Measurements from ENCODE around the gene HINFP. TPM values are rescaled to one million over a fixed set of nuclear protein-coding genes. Genes with fewer than 3 reads are reported as not detected.

HINFP gene
- total and polyA plus RNA-seq, 2 of the 8 experiments (the other 6 are each of a cell fraction or from before 2014, with no cell fraction given) = 35.0 to 37.3 TPM

- WGBS, 2 experiments (ENCODE audit: extremely low coverage in 1 of 2, insufficient coverage in 1 of 2, insufficient read length in 1 of 2, insufficient replicate concordance in 2 of 2, low coverage in 1 of 2, low lambda C conversion rate in 2 of 2, missing lambda C conversion rate in 1 of 2) = 83% methylated on average over 3 of the region's 3 CpGs; no CpG with 5 or more reads in 1 of the 2 experiments
- Histone ChIP-seq H4K5ac (ENCODE audit: insufficient read length, low read depth, low read length) (no peak overlapping the region), H3K9ac (replicated peaks in 1 of 4; ENCODE audit: extremely low read depth in 1 of 4, low read depth in 3 of 4, low read length in 3 of 4) (no peak overlapping the region), H4K8ac (ENCODE audit: extremely low read depth, insufficient read depth, low read length) (no peak overlapping the region), H3K79me1 (ENCODE audit: low read depth, low read length) (no peaks in the 10 kb centered on the region), H3K4ac (replicated peaks; ENCODE audit: insufficient read length, low read depth, low read length) (no peak overlapping the region), H4K91ac (replicated peaks; ENCODE audit: insufficient read length, low read length) (no peak overlapping the region), H2AFZ (ENCODE audit: low read length) (no peak overlapping the region), H3K4me3 (ENCODE audit: extremely low read depth in 1 of 4, insufficient read depth in 2 of 4, low read depth in 3 of 4, low read length in 4 of 4) (no peak overlapping the region), H2AK5ac (ENCODE audit: low read depth, low read length) (peak overlapping the region; percentile 43; the same call in 1 of the 2 replicates), H2BK20ac (ENCODE audit: low read length) (no peak overlapping the region), H3K4me1 (replicated peaks in 1 of 4; ENCODE audit: control insufficient read depth in 3 of 4, insufficient read depth in 4 of 4, low read length in 3 of 4) (peaks cover 0 to 5% (median 2%) of the 10 kb centered on the region in 4 experiments; a peak in 4 of 7 replicates), H2BK5ac (ENCODE audit: low read depth, low read length) (no peak overlapping the region), H3K23ac (ENCODE audit: insufficient read length) (no peak overlapping the region), H2BK15ac (ENCODE audit: low read length) (no peak overlapping the region), H3K79me2 (ENCODE audit: control insufficient read depth in 1 of 2, insufficient read depth in 2 of 2, low read length in 2 of 2) (no peaks in the 10 kb centered on the region), H2BK120ac (replicated peaks; ENCODE audit: low read depth, low read length) (no peak overlapping the region), H3K36me3 (ENCODE audit: control insufficient read depth in 2 of 4, insufficient read depth in 4 of 4, low read length in 3 of 4) (no peaks in the 10 kb centered on the region), H3K18ac (ENCODE audit: extremely low read depth, low read length) (no peak overlapping the region), H3K23me2 (ENCODE audit: low read depth, low read length) (no peaks in the 10 kb centered on the region), H3K14ac (ENCODE audit: insufficient read length) (no peak overlapping the region), H4K20me1 (replicated peaks in 1 of 2; ENCODE audit: control insufficient read depth in 1 of 2, insufficient read depth in 2 of 2, low read length in 2 of 2) (no peaks in the 10 kb centered on the region), H3K27ac (ENCODE audit: low read depth, low read length) (no peak overlapping the region), H3K56ac (replicated peaks; ENCODE audit: insufficient read length, low read depth, low read length) (no peak overlapping the region), H2BK12ac (ENCODE audit: low read depth, low read length) (no peak overlapping the region), H3K4me2 (ENCODE audit: insufficient read depth in 1 of 2, low read depth in 2 of 2, low read length in 2 of 2) (no peak overlapping the region), H3K27me3 (replicated peaks in 1 of 4; ENCODE audit: control insufficient read depth in 3 of 4, extremely low read depth in 1 of 4, insufficient read depth in 3 of 4, low read length in 3 of 4) (no peaks in the 10 kb centered on the region; a peak in 2 of 7 replicates), H3K9me3 (ENCODE audit: insufficient read depth in 2 of 2, low read depth in 1 of 2, low read length in 1 of 2) (no peaks in the 10 kb centered on the region)
- ChIA-PET POLR2A (ENCODE audit: partially characterized antibody) (interaction anchor here (1.3 to 2.4 kb wide), 4 partner anchors 9 to 62 kb away, joined by 3 to 7 read pairs (median 6); partner anchors contain the start of gene ABCG4), CTCF (ENCODE audit: partially characterized antibody) (interaction anchor here (0.6 to 23.6 kb wide), 8 partner anchors 14 to 548 kb away, joined by 3 to 389 read pairs (median 5); partner anchors contain the start of genes CBL, HINFP, NHERF4 and NLRX1)
- TF ChIP-seq E2F6 (IDR thresholded peaks at IDR 0.05) (no peak), CHD1 (IDR thresholded peaks at IDR 0.05; ENCODE audit: low read depth, low read length) (no peak), TBP (IDR thresholded peaks at IDR 0.05; ENCODE audit: low read depth, low read length) (no peak), KDM1A (IDR thresholded peaks at IDR 0.05; ENCODE audit: borderline replicate concordance, low read length) (no peak), JUN (IDR thresholded peaks at IDR 0.05; ENCODE audit: low read depth, low read length) (no peak), MAX (IDR thresholded peaks at IDR 0.05) (no peak), CTBP2 (IDR thresholded peaks at IDR 0.05; ENCODE audit: borderline replicate concordance, insufficient read depth, insufficient read length, low read length) (no peak), CBX5 (IDR thresholded peaks at IDR 0.05; ENCODE audit: low read depth, low read length) (no peak), BACH1 (IDR thresholded peaks at IDR 0.05; ENCODE audit: low read length) (no peak)
- FAIRE-seq = no peak
- no peak for DNase-seq (ENCODE audit: low read depth in 1 of 2, low spot score in 2 of 2)
Measured at GRCh38 chr11:119157063-119157462, 35.7 kb downstream of the HINFP start.

Measured in H1 (cell line).